B cell (primary cell): Measurements from ENCODE around the gene DLG2.

Experiments
- CTCF ChIP-seq: fragments of 200-600 bp; IDR thresholded peaks from one replicate; pipeline ENCODE4 v1.8.0; 2022; ENCODE audit warnings: antibody characterized with exemption, mild to moderate bottlenecking
- EZH2 ChIP-seq: IDR thresholded peaks from 2 replicates; pipeline ENCODE4 v1.6.1; 2012; ENCODE audit warnings: borderline replicate concordance, low read depth, mild to moderate bottlenecking, moderate library complexity, low read length; ENCODE audit not compliant: insufficient read depth, poor library complexity, severe bottlenecking

DNA sequence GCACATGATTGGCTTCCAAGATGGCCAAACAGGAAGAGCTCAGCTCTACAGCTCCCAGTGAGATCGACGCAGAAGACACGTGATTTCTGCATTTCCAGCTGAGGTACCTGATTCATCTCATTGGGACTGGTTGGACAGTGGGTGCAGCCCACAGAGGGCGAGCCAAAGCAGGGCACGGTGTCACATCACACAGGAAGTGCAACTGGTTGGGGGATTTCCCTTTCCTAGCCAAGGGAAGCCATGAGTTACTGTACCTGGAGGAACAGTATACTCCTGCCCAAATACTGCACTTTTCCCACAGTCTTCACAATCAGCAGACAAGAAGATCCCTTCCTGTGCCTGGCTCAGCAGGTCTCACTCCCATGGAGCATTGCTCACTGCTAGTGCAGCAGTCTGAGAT lies 131.2 kb downstream of the DLG2 start:
- TF ChIP-seq CTCF (no peak), EZH2 (no peak)
